H1 (cell line): ENCODE measurements around the gene SH3RF3. TPM values are rescaled to one million over a fixed set of nuclear protein-coding genes. Genes with fewer than 3 reads are reported as not detected.

Experiments
- CTCF ChIA-PET: fragments of 300-600 bp; sonication (Branson Sonifier 250); formaldehyde crosslinking; loops from one replicate; lab custom pipeline; 2021; ENCODE audit not compliant: partially characterized antibody; lab: Charles Lee
- POLR2A ChIA-PET: fragments of 300-600 bp; sonication (Branson Sonifier 250); formaldehyde crosslinking; loops from one replicate; lab custom pipeline; 2021; ENCODE audit warnings: inconsistent platforms; ENCODE audit not compliant: partially characterized antibody; lab: Charles Lee
- DNase-seq, 2 experiments: peaks; one replicate each; pipeline versions ENCODE4 v3.0.0 to v3.0.0-alpha.2; 2010 to 2022; ENCODE audit warnings: low spot score in 2 of 2, low read depth in 1 of 2, mixed read lengths in 1 of 2
- FAIRE-seq: peaks from 2 replicates; lab custom pipeline; 2011; peaks lifted over from hg19 to GRCh38; lab: Jason Lieb, UNC
- H2AFZ ChIP-seq: 2 replicates; pipeline ENCODE4 v1.8.1; 2012; ENCODE audit warnings: low read length, inconsistent platforms
- H2AK5ac ChIP-seq: 2 replicates; pipeline ENCODE4 v1.6.1; 2013; ENCODE audit warnings: low read depth, low read length
- H2BK120ac ChIP-seq: replicated peaks from 2 replicates; pipeline ENCODE3; 2013; ENCODE audit warnings: low read depth, low read length, inconsistent platforms
- H2BK12ac ChIP-seq: 2 replicates; pipeline ENCODE4 v1.6.1; 2013; ENCODE audit warnings: low read depth, low read length
- H2BK15ac ChIP-seq: 2 replicates; pipeline ENCODE4 v1.6.1; 2013; ENCODE audit warnings: low read length
- H2BK20ac ChIP-seq: 2 replicates; pipeline ENCODE4 v1.6.1; 2013; ENCODE audit warnings: low read length
- H2BK5ac ChIP-seq: 2 replicates; pipeline ENCODE4 v1.6.1; 2013; ENCODE audit warnings: low read depth, low read length
- H3K14ac ChIP-seq: 2 replicates; pipeline ENCODE4 v1.6.1; 2013; ENCODE audit warnings: inconsistent platforms; ENCODE audit not compliant: insufficient read length
- H3K18ac ChIP-seq: 2 replicates; pipeline ENCODE4 v1.6.1; 2013; ENCODE audit warnings: low read length; ENCODE audit errors: extremely low read depth
- H3K23ac ChIP-seq: 2 replicates; pipeline ENCODE4 v1.6.1; 2013; ENCODE audit warnings: inconsistent platforms; ENCODE audit not compliant: insufficient read length
- H3K23me2 ChIP-seq: 2 replicates; pipeline ENCODE4 v1.6.1; 2013; ENCODE audit warnings: low read depth, low read length
- H3K27ac ChIP-seq: 2 replicates; pipeline ENCODE4 v1.6.1; 2011; ENCODE audit warnings: low read depth, low read length, inconsistent platforms
- H3K27me3 ChIP-seq, 4 experiments: replicated peaks in 1 of 4; 1 replicate in 1 of 4; 2 replicates in 3 of 4; pipeline versions ENCODE4 v1.6.1 to v1.8.1; 2011 to 2013; ENCODE audit warnings: low read length in 3 of 4, mild to moderate bottlenecking in 3 of 4, inconsistent platforms in 2 of 4, mixed read lengths in 2 of 4, moderate library complexity in 1 of 4; ENCODE audit not compliant: control insufficient read depth in 3 of 4, insufficient read depth in 3 of 4; ENCODE audit errors: extremely low read depth in 1 of 4
- H3K36me3 ChIP-seq, 4 experiments: 2 replicates each; pipeline versions ENCODE4 v1.6.1 to v1.8.1; 2011 to 2013; ENCODE audit warnings: mild to moderate bottlenecking in 4 of 4, low read length in 3 of 4, moderate library complexity in 2 of 4, control low read depth in 1 of 4, inconsistent platforms in 1 of 4; ENCODE audit not compliant: insufficient read depth in 4 of 4, control insufficient read depth in 2 of 4
- H3K4ac ChIP-seq: replicated peaks from 2 replicates; pipeline ENCODE3; 2013; ENCODE audit warnings: low read length, low read depth, mixed read lengths, inconsistent platforms; ENCODE audit not compliant: insufficient read length
- H3K4me1 ChIP-seq, 4 experiments: replicated peaks in 1 of 4; 1 replicate in 1 of 4; 2 replicates in 3 of 4; pipeline versions ENCODE4 v1.6.1 to v1.8.1; 2011 to 2013; ENCODE audit warnings: low read length in 3 of 4, inconsistent platforms in 2 of 4, mixed read lengths in 1 of 4; ENCODE audit not compliant: insufficient read depth in 4 of 4, control insufficient read depth in 3 of 4
- H3K4me2 ChIP-seq, 2 experiments: 2 replicates each; pipeline versions ENCODE4 v1.6.1 to v1.8.1; 2011 to 2013; ENCODE audit warnings: low read depth in 2 of 2, low read length in 2 of 2, control low read depth in 1 of 2, inconsistent platforms in 1 of 2, mild to moderate bottlenecking in 1 of 2; ENCODE audit not compliant: insufficient read depth in 1 of 2
- H3K4me3 ChIP-seq, 4 experiments: fragments of 200-600, 300-600 bp in 1 of 4; sonication (generic), shearing (Covaris generic), sonication (Bioruptor Twin) in 1 of 4; 2 replicates each; pipeline versions ENCODE4 v1.5.1 to v1.8.1; 2011 to 2016; ENCODE audit warnings: low read length in 4 of 4, low read depth in 3 of 4, control low read depth in 2 of 4, inconsistent platforms in 2 of 4, mild to moderate bottlenecking in 2 of 4, mixed read lengths in 1 of 4, moderate library complexity in 1 of 4; ENCODE audit not compliant: insufficient read depth in 2 of 4; ENCODE audit errors: extremely low read depth in 1 of 4
- H3K56ac ChIP-seq: replicated peaks from 2 replicates; pipeline ENCODE3; 2013; ENCODE audit warnings: low read depth, mild to moderate bottlenecking, mixed read lengths, low read length, inconsistent platforms; ENCODE audit not compliant: insufficient read length
- H3K79me1 ChIP-seq: 2 replicates; pipeline ENCODE4 v1.6.1; 2013; ENCODE audit warnings: low read depth, low read length, control low read depth
- H3K79me2 ChIP-seq, 2 experiments: 2 replicates each; pipeline versions ENCODE4 v1.6.1 to v1.8.1; 2012 to 2013; ENCODE audit warnings: low read length in 2 of 2, mild to moderate bottlenecking in 2 of 2, inconsistent platforms in 1 of 2; ENCODE audit not compliant: insufficient read depth in 2 of 2, control insufficient read depth in 1 of 2
- H3K9ac ChIP-seq, 4 experiments: replicated peaks in 1 of 4; 1 replicate in 1 of 4; 2 replicates in 3 of 4; pipeline versions ENCODE4 v1.6.1 to v1.8.1; 2011 to 2013; ENCODE audit warnings: low read depth in 3 of 4, low read length in 3 of 4, control low read depth in 2 of 4, mild to moderate bottlenecking in 2 of 4, moderate library complexity in 2 of 4, inconsistent platforms in 1 of 4; ENCODE audit errors: extremely low read depth in 1 of 4
- H3K9me3 ChIP-seq, 2 experiments: 2 replicates each; pipeline versions ENCODE4 v1.6.1 to v1.8.1; 2012 to 2013; ENCODE audit warnings: mild to moderate bottlenecking in 2 of 2, moderate library complexity in 2 of 2, control low read depth in 1 of 2, inconsistent platforms in 1 of 2, low read depth in 1 of 2, low read length in 1 of 2, mixed read lengths in 1 of 2; ENCODE audit not compliant: insufficient read depth in 2 of 2
- H4K20me1 ChIP-seq, 2 experiments: replicated peaks in 1 of 2; 2 replicates each; pipeline versions ENCODE3 to v1.8.1; 2011 to 2013; ENCODE audit warnings: inconsistent platforms in 2 of 2, low read length in 2 of 2, mild to moderate bottlenecking in 1 of 2; ENCODE audit not compliant: insufficient read depth in 2 of 2, control insufficient read depth in 1 of 2
- H4K5ac ChIP-seq: 2 replicates; pipeline ENCODE4 v1.6.1; 2013; ENCODE audit warnings: low read length, low read depth, mixed read lengths, inconsistent platforms; ENCODE audit not compliant: insufficient read length
- H4K8ac ChIP-seq: 2 replicates; pipeline ENCODE4 v1.8.0; 2013; ENCODE audit warnings: mild to moderate bottlenecking, moderate library complexity, low read length, inconsistent platforms; ENCODE audit not compliant: insufficient read depth; ENCODE audit errors: extremely low read depth
- H4K91ac ChIP-seq: replicated peaks from 2 replicates; pipeline ENCODE3; 2013; ENCODE audit warnings: low read length, mixed read lengths, inconsistent platforms; ENCODE audit not compliant: insufficient read length
- CTCF ChIP-seq, 3 experiments: IDR thresholded peaks; 1 replicate in 2 of 3; 2 replicates in 1 of 3; pipeline versions ENCODE4 v1.5.1 to v1.6.1; 2011; ENCODE audit warnings: low read length in 3 of 3, mild to moderate bottlenecking in 3 of 3, inconsistent platforms in 2 of 3, low read depth in 1 of 3, moderate library complexity in 1 of 3; ENCODE audit not compliant: insufficient read depth in 1 of 3; ENCODE audit errors: control extremely low read depth in 1 of 3
- JUND ChIP-seq: IDR thresholded peaks from 2 replicates; pipeline ENCODE4 v1.6.1; 2011; ENCODE audit warnings: mild to moderate bottlenecking, improper control_type of control experiment, low read length
- KDM1A ChIP-seq: fragments of 200-600, 300-600 bp; sonication (generic); IDR thresholded peaks from 2 replicates; pipeline ENCODE4 v1.7.1; 2016; ENCODE audit warnings: mild to moderate bottlenecking, low read length, borderline replicate concordance
- MAX ChIP-seq: IDR thresholded peaks from 2 replicates; pipeline ENCODE4 v1.6.1; 2012; ENCODE audit warnings: inconsistent platforms
- SAP30 ChIP-seq: fragments of 300-600 bp; sonication (generic); IDR thresholded peaks from 2 replicates; pipeline ENCODE4 v1.7.1; 2012; ENCODE audit warnings: low read length, moderate library complexity, mild to moderate bottlenecking, inconsistent platforms; ENCODE audit not compliant: insufficient read depth, insufficient replicate concordance
- SP4 ChIP-seq: IDR thresholded peaks from 2 replicates; pipeline ENCODE4 v1.6.1; 2012; ENCODE audit warnings: low read length, inconsistent platforms
- SUZ12 ChIP-seq: fragments of 200-600 bp; sonication (generic); IDR thresholded peaks from 2 replicates; pipeline ENCODE4 v1.6.1; 2012; ENCODE audit warnings: mild to moderate bottlenecking, inconsistent platforms, low read length, moderate library complexity, mixed read lengths
- USF2 ChIP-seq: IDR thresholded peaks from 2 replicates; pipeline ENCODE4 v1.6.1; 2011; ENCODE audit warnings: low read length, improper control_type of control experiment
- WGBS, 2 experiments: shearing (Covaris generic) in 1 of 2; methylation state at CpG; one replicate each; pipeline versions ENCODE4 v1.1.6 to v1.1.7; 2013 to 2015; ENCODE audit warnings: low lambda C conversion rate in 2 of 2, mixed read lengths in 2 of 2, inconsistent platforms in 1 of 2, low coverage in 1 of 2, missing lambda C conversion rate in 1 of 2; ENCODE audit not compliant: insufficient replicate concordance in 2 of 2, insufficient coverage in 1 of 2, insufficient read length in 1 of 2; ENCODE audit errors: extremely low coverage in 1 of 2, missing lambda C conversion rate in 1 of 2; 5-methylcytosine and 5-hydroxymethylcytosine counted together
- polyA plus RNA-seq, 7 experiments: library from polyadenylated mRNA; depleted of rRNA in 3 of 7; stranded (reverse) in 5 of 7; unstranded in 2 of 7; fragments of >200 nt in 5 of 7; fragments of 200-250 nt in 2 of 7; gene quantifications; 1 replicate in 5 of 7; 2 replicates in 1 of 7; 4 replicates in 1 of 7; pipeline versions ENCODE4 v1.2.1 to v1.2.3, GENCODE V29; 2011 to 2013; ENCODE audit warnings: missing spikeins in 2 of 7, mixed read lengths in 2 of 7
- total RNA-seq: library from RNA; stranded (reverse); fragmentation: NEBNext Ultra II Directional; extraction: Animal tissue kit (Norgen Biotek cat#: 25700); gene quantifications from 2 replicates; pipeline ENCODE4 v1.2.1, GENCODE V29; 2021

Gene SH3RF3
- total and polyA plus RNA-seq, 2 of the 8 experiments (the other 6 are each of a cell fraction or from before 2014, with no cell fraction given): 0.11 to 0.65 TPM

- no peak overlapping the region for H4K8ac ChIP-seq
- peaks cover 0 to 8% (median 0%) of the 10 kb centered on the region in 4 experiments; a peak in 1 of 7 replicates for H3K4me1 ChIP-seq
- no peak overlapping the region for H3K27ac ChIP-seq
- H3K4me2 ChIP-seq: no peak overlapping the region
- no peak overlapping the region for H3K14ac ChIP-seq
- H2AK5ac ChIP-seq: no peak overlapping the region
- H3K23me2 ChIP-seq: no peaks in the 10 kb centered on the region
- H2BK12ac ChIP-seq: no peak overlapping the region
- H3K79me2 ChIP-seq: no peaks in the 10 kb centered on the region
- no peak overlapping the region for H2BK5ac ChIP-seq
- no peak overlapping the region for H3K23ac ChIP-seq
- H2BK120ac ChIP-seq: no peak overlapping the region
- no peak overlapping the region for H2BK15ac ChIP-seq
- H3K18ac ChIP-seq: no peak overlapping the region
- POLR2A ChIA-PET: no interaction called here
- H2BK20ac ChIP-seq: no peak overlapping the region
- no peak overlapping the region for H3K9ac ChIP-seq
- H3K4me3 ChIP-seq: no peak overlapping the region
- no peaks in the 10 kb centered on the region for H4K20me1 ChIP-seq
- no peaks in the 10 kb centered on the region for H3K9me3 ChIP-seq
- 90% methylated on average over 13 of the region's 13 CpGs; no CpG with 5 or more reads in 1 of the 2 experiments for WGBS, 2 experiments
- H3K36me3 ChIP-seq: no peaks in the 10 kb centered on the region
- H4K91ac ChIP-seq: no peak overlapping the region
- CTCF ChIA-PET: no interaction called here
- H3K4ac ChIP-seq: no peak overlapping the region
- H4K5ac ChIP-seq: no peak overlapping the region
- no peak overlapping the region for H2AFZ ChIP-seq
- no peak overlapping the region for H3K56ac ChIP-seq
- no peaks in the 10 kb centered on the region for H3K27me3 ChIP-seq
- no peak for FAIRE-seq
- H3K79me1 ChIP-seq: no peaks in the 10 kb centered on the region
- no peak for DNase-seq
- no peak for TF ChIP-seq CTCF (IDR thresholded peaks at IDR 0.05; ENCODE audit: control extremely low read depth in 1 of 3, insufficient read depth in 1 of 3, low read depth in 1 of 3, low read length in 3 of 3)
- TF ChIP-seq SUZ12: no peak
- no peak for TF ChIP-seq USF2
- TF ChIP-seq JUND: no peak
- no peak for TF ChIP-seq SAP30
- TF ChIP-seq MAX: no peak
- no peak for TF ChIP-seq KDM1A
- no peak for TF ChIP-seq SP4
These were observed 191.4 kb downstream of the SH3RF3 start for GRCh38 chr2:109320195-109320922.
